GM12878 (cell line): ENCODE measurements around the gene IL10. TPM values are rescaled to one million over a fixed set of nuclear protein-coding genes. Genes with fewer than 3 reads are reported as not detected.

Experiments used
- ATF7 ChIP-seq: fragments of 450-650 bp; IDR thresholded peaks from 2 replicates; pipeline ENCODE4 v1.6.1; 2016; ENCODE audit warnings: low read depth, mild to moderate bottlenecking
- CBX5 ChIP-seq: sonication (generic); IDR thresholded peaks from 2 replicates; pipeline ENCODE4 v1.6.1; 2016; ENCODE audit warnings: low read depth, moderate library complexity, mild to moderate bottlenecking, inconsistent platforms
- FOS ChIP-seq: IDR thresholded peaks from 3 replicates; pipeline ENCODE4 v1.6.1; 2011; ENCODE audit warnings: borderline replicate concordance; ENCODE audit not compliant: insufficient read length; ENCODE audit errors: extremely low read depth
- FOXK2 ChIP-seq: fragments of 450-650 bp; IDR thresholded peaks from 2 replicates; pipeline ENCODE4 v1.6.1; 2017; ENCODE audit warnings: mild to moderate bottlenecking, moderate library complexity
- LARP7 ChIP-seq: fragments of 450-650 bp; IDR thresholded peaks from 2 replicates; pipeline ENCODE4 v1.6.1; 2017; ENCODE audit warnings: mild to moderate bottlenecking
- NR2F1 ChIP-seq: fragments of 450-650 bp; conservative IDR thresholded peaks from 2 replicates; pipeline ENCODE4 v1.6.1; 2017; ENCODE audit warnings: mild to moderate bottlenecking
- PAX5 ChIP-seq: IDR thresholded peaks from 2 replicates; pipeline ENCODE4 v1.6.1; 2011; ENCODE audit warnings: low read depth, low read length, borderline replicate concordance
- PRDM15 ChIP-seq: fragments of 450-650 bp; formaldehyde crosslinking; IDR thresholded peaks from 2 replicates; pipeline ENCODE4 v1.4.0; 2020; ENCODE audit warnings: mild to moderate bottlenecking, moderate library complexity
- RBBP5 ChIP-seq: fragments of 200-600 bp; sonication (generic); conservative IDR thresholded peaks from 2 replicates; pipeline ENCODE4 v1.6.1; 2016
- RELA ChIP-seq: fragments of 450-650 bp; IDR thresholded peaks from 2 replicates; pipeline ENCODE4 v1.8.0; 2014; ENCODE audit warnings: borderline replicate concordance; ENCODE audit not compliant: partially characterized antibody
- STAT3 ChIP-seq: IDR thresholded peaks from 2 replicates; pipeline ENCODE4 v1.6.1; 2011; ENCODE audit warnings: low read depth, low read length, improper control_type of control experiment
- USF1 ChIP-seq: IDR thresholded peaks from 2 replicates; pipeline ENCODE4 v1.6.1; 2011; ENCODE audit warnings: borderline replicate concordance, low read depth, mild to moderate bottlenecking, moderate library complexity, mixed read lengths, low read length; ENCODE audit not compliant: insufficient read depth; ENCODE audit errors: extremely low read length
- ZBTB40 ChIP-seq: fragments of 450-650 bp; IDR thresholded peaks from 2 replicates; pipeline ENCODE4 v1.6.1; 2016; ENCODE audit warnings: mild to moderate bottlenecking, moderate library complexity, borderline replicate concordance
- polyA plus RNA-seq, 11 experiments: library from polyadenylated mRNA; depleted of rRNA in 4 of 11; unstranded in 6 of 11; stranded (reverse) in 5 of 11; fragments of >200 nt; fragmentation: Nextera tagmentation in 4 of 11; fragmentation: Illumina TruSeq in 1 of 11; extraction: Ambion mirVana in 4 of 11; extraction: Trizol in 1 of 11; gene quantifications; 1 replicate in 1 of 11; 2 replicates in 10 of 11; pipeline versions ENCODE4 v1.2.1 to v1.2.3, GENCODE V29; 2011 to 2016; ENCODE audit warnings: inconsistent platforms in 2 of 11, missing spikeins in 2 of 11, low read depth in 1 of 11
- total RNA-seq, 4 experiments: library from RNA; depleted of rRNA in 3 of 4; stranded (reverse); fragments of >200 nt in 3 of 4; fragmentation: Illumina TruSeq in 1 of 4; extraction: Trizol in 1 of 4; gene quantifications; 2 replicates each; pipeline versions ENCODE4 v1.2.1 to v1.2.3, GENCODE V29; 2013 to 2021
- TF ChIP-seq, protein P1 (sequence below): IDR thresholded peaks from 2 replicates; pipeline ENCODE4 v1.6.1; 2011; ENCODE audit warnings: low read depth, mild to moderate bottlenecking, low read length, moderate library complexity, borderline replicate concordance; ENCODE audit errors: extremely low read depth
- TF ChIP-seq, protein P2 (sequence below): fragments of 450-650 bp; formaldehyde crosslinking; IDR thresholded peaks from 2 replicates; pipeline ENCODE4 v1.5.0; 2022; ENCODE audit warnings: mild to moderate bottlenecking, missing genetic modification characterization
- TF ChIP-seq, protein P3 (sequence below): IDR thresholded peaks from 2 replicates; pipeline ENCODE4 v1.6.1; 2012; ENCODE audit warnings: low read length, inconsistent platforms

Gene IL10
- total and polyA plus RNA-seq, 10 of the 15 experiments (the other 5 are each of a cell fraction or from before 2014, with no cell fraction given): 0.34 to 5.0 (median 1.1) TPM

- no peak for TF ChIP-seq LARP7
- no peak for TF ChIP-seq PRDM15 (CRISPR knock-in tag)
- no peak for TF ChIP-seq RELA
- TF ChIP-seq RBBP5: no peak
- peak; percentile 51; the same call in 1 of the 2 replicates for TF ChIP-seq CBX5
- peak; percentile 88 for TF ChIP-seq ATF7
- TF ChIP-seq, protein P1, sequence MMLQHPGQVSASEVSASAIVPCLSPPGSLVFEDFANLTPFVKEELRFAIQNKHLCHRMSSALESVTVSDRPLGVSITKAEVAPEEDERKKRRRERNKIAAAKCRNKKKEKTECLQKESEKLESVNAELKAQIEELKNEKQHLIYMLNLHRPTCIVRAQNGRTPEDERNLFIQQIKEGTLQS: no peak
- TF ChIP-seq, protein P2, sequence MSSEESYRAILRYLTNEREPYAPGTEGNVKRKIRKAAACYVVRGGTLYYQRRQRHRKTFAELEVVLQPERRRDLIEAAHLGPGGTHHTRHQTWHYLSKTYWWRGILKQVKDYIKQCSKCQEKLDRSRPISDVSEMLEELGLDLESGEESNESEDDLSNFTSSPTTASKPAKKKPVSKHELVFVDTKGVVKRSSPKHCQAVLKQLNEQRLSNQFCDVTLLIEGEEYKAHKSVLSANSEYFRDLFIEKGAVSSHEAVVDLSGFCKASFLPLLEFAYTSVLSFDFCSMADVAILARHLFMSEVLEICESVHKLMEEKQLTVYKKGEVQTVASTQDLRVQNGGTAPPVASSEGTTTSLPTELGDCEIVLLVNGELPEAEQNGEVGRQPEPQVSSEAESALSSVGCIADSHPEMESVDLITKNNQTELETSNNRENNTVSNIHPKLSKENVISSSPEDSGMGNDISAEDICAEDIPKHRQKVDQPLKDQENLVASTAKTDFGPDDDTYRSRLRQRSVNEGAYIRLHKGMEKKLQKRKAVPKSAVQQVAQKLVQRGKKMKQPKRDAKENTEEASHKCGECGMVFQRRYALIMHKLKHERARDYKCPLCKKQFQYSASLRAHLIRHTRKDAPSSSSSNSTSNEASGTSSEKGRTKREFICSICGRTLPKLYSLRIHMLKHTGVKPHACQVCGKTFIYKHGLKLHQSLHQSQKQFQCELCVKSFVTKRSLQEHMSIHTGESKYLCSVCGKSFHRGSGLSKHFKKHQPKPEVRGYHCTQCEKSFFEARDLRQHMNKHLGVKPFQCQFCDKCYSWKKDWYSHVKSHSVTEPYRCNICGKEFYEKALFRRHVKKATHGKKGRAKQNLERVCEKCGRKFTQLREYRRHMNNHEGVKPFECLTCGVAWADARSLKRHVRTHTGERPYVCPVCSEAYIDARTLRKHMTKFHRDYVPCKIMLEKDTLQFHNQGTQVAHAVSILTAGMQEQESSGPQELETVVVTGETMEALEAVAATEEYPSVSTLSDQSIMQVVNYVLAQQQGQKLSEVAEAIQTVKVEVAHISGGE (CRISPR knock-in tag): no peak
- TF ChIP-seq, protein P3, sequence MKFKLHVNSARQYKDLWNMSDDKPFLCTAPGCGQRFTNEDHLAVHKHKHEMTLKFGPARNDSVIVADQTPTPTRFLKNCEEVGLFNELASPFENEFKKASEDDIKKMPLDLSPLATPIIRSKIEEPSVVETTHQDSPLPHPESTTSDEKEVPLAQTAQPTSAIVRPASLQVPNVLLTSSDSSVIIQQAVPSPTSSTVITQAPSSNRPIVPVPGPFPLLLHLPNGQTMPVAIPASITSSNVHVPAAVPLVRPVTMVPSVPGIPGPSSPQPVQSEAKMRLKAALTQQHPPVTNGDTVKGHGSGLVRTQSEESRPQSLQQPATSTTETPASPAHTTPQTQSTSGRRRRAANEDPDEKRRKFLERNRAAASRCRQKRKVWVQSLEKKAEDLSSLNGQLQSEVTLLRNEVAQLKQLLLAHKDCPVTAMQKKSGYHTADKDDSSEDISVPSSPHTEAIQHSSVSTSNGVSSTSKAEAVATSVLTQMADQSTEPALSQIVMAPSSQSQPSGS: peak; percentile 91
- TF ChIP-seq FOS: no peak
- TF ChIP-seq ZBTB40: no peak
- TF ChIP-seq PAX5: peak; percentile 73
- TF ChIP-seq USF1: no peak
- TF ChIP-seq FOXK2: no peak
- no peak; the same call in none of the 2 replicates for TF ChIP-seq NR2F1
- TF ChIP-seq STAT3: no peak
Measured at GRCh38 chr1:206784471-206784903, 12.2 kb upstream of the IL10 start (continued).
